GM19035 (cell line): Measurements from ENCODE around the gene SV2C.

Experiments used
- ATAC-seq: cut with Tn5 transposase; IDR thresholded peaks from one replicate; pipeline ENCODE4 v1.9.1; 2021; ENCODE audit not compliant: unreplicated experiment

Gene SV2C

DNA sequence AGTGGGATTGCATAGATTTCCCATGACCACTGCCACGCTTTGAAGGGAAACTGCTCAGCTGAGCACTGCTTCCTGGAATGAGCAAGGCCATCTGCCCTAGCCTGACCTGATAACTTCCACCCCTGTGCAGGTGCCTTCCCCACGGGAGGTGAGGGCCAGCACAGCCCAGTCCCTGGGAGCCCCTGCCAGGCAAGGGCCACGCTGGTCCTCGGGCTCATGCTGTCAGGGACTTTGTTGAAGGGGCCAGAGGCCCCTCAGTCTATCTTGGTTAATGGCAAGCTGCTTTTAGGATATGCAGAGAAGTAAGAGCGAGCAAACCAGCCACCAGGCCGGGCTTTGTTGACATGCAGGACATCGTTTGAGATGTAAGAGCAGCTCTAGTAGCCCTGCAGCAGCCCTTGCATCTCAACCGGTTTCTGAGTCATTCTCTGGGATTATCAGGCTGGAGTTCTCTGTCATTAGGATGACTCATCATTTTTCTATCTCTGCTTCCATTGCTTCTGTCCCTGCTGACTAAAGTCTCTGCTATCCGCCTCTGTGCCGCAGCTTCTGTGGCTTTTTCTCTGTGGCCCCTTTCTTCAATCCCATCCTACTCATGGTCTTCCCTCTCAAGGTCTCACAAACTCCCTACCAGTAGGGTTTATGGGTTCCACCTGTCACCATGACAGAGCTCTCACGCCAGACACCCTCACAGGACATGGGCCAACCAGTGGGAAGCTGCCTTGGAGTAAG is 289.3 kb downstream of the SV2C start:
- ATAC-seq = no peak

DNA sequence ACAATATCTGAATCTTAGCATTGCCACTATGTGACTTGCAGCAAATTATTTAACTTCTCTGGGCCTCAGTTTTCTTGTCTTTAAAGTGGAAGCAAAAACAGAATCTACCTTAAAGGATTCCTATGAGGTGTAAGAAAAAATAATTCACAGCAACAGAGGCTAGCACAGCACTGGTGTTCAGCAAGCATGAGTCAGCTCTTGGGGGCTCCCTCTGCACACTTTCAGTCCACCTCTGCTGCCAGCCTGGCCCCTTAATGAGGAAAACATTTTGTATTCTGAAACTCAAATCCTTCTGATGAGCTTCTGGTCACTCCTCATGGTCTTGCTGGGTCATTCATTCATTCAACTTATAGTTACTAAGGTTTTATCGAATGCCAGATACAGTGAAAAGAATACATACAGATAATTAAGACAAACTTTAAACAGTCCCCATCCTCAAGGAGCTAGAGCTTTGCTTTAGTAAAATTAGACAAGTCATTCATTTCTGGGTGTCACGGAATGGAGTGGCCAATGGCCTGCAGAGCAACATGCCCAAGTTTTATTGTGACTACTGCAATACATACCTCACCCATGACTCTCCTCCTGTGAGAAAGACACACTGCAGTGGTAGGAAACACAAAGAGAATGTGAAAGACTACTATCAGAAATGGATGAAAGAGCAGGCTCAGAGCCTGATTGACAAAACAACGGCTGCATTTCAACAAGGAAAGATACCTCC is 293.1 kb downstream of the SV2C start:
- ATAC-seq = no peak

DNA sequence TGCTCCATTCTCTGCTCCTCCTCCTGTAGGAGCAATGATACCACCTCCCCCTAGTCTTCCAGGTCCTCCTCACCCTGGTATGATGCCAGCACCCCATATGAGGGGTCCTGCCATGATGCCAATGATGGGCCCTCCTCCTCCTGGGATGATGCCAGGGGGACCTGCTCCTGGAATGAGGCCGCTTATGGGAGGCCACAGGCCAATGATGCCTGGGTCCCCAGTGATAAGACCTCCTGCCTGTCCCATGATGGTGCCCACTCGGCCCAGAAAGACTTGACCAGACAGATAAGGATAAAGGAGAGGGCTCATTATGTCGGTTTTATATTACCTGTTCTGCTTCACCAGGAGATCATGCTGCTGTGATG is 293.7 kb downstream of the SV2C start:
- ATAC-seq = no peak

DNA sequence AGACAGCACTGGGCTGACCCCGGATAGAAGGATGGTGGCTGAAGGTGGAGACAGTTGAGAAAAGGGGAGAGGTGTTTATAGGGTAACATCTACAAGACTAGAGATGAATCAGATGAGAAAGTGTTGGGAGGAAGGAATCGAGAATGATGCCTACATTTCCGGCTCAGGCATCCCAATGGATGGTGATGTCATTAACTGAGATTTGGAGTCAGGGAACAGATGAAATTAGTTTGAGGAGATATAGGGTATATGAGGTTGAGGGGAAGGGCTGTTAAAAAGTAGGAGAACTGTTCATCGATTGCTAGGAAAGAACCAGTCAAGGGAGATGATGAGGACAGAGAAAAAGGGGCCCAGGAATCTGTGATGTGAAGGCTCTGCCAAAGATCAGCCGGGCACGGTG is 295.2 kb downstream of the SV2C start:
- no peak for ATAC-seq

DNA sequence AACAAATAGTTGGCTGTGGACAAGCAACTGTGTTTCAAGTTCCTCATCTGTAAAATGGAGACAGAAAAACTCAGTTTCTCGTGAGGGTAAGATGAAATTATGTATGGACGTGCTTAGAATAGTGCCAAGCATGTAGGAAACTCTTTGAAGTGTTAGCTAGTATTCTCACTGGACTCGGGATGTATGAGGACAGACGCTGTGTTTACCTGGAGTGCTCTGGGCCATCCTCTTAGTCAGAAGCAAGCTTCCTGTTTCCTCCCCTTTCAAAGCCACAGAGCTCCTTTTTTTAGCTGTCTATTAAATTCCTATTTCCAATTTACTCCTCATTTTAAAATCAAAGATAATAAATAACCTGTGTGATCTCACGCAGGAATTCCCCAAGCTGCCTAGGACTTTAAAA is 296.1 kb downstream of the SV2C start:
- no peak for ATAC-seq

DNA sequence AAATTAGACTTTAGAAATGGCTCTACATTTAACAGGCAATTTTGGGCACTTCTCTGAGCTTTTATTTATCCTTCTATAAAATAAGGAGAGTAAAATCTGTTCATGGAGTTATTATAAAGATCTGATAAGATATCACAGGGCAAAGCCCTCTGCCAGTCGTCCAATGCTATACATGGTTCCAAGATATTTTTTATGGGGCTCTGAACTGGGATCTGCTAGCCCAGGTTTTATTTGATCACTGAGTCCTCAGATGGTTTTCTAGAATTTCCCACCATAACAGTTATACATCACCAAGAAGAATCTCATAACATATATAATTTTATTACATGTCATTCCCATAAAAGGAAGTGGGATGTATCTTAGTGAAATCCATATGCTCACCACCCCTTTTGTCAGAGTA is 296.7 kb downstream of the SV2C start:
- ATAC-seq = no peak

DNA sequence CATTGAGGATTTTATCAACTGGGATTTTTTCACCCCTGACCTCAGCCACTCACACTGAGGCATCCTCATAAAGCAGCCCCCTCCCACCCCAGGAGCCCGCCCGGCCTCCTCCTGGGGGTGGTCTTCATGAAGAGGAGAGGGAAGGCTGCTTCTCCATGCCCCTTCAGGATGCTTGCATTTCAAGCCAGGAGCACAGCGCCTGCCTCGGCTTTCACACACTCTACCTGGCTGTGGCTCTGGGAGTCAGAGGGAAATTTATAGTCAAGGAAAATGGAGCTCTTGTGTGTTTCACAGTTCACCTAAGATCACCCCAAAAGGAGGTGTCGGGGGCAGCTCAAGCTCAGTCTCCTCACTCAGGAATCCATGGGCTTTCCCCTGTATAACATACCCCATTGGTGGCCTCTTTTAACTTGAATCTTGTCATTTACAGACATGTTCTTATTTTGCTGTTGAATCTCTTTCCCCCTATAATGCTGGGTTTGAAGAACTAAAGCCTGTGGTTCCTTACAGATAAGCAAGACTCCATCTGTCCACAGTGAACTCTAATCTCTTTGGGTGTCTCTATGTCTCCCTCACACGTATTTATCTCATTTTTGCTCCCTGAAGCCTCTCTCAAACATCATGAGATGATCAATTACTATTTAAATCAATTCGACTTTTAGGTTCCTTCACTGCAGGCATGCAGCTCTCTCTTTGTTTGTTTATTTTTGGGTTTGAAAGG is 297.3 kb downstream of the SV2C start:
- ATAC-seq = no peak

DNA sequence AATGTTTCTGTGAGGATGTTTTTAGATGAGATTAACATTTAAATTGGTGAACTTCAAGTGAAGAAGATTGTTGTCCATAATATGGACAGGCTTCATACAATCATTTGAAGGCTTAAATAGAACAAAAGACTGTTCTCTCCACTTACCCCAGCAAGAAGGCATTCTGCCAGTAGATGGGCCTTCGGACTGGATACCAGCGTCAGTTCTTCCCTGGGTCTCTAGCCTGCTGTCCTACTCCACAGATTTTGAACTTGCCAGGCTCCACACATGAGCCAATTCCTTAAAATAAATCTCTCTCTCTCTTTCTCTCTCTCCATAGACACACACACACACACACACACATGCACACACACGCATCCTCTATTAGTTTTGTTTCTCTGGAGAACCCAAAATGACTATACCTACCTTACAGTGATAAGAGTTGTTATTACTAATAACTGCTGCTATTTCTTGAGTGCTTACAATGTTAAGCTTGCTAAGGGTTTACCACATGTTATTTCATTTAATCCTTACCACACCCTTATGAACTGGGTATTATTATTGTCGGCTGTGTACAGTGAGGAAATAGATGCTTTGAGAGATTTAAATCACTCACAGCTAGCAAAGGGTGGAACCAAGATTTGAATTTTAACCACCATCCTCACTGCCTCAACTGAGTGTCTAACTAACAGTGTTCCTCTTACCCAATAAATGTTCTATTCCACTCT is 300.1 kb downstream of the SV2C start:
- ATAC-seq = no peak

DNA sequence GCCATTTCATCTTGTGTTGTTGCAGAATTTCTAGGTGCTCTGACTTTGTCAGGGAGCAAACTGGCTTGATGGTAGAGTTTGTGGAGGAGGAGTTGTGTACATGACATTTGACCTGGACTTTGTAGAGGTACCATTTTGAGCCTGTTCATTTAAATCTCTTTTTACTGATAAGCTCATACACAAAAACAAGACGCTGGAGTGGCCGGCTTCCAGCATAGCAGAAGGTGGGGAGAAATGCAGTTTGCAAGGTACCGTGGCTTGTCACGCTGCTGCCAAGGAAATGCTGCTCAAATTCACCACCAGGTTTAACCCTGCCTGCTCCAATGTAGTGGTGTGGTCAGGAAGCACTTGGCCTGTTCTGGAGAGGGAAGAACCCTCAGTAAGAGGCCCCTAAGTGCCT is 301.0 kb downstream of the SV2C start:
- no peak for ATAC-seq

DNA sequence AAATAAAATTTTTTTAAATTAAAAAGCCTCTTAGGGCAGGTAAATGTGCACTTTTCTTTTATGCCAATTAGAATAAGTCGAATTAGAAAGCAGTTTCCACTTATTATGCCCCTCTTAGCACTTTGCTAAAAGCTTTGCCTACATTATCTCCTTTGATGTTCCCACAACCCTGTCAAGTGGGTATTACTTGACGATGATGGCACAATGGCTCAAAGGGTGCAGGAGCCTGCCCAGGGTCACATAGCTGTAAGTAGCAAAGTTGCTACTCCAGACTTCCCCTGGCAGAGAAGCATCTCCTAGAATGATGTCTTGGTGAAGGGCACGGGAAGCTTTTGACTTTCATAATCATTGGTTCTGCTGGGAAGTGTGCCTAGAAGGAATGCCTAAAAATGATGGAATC is 301.5 kb downstream of the SV2C start:
- no peak for ATAC-seq

DNA sequence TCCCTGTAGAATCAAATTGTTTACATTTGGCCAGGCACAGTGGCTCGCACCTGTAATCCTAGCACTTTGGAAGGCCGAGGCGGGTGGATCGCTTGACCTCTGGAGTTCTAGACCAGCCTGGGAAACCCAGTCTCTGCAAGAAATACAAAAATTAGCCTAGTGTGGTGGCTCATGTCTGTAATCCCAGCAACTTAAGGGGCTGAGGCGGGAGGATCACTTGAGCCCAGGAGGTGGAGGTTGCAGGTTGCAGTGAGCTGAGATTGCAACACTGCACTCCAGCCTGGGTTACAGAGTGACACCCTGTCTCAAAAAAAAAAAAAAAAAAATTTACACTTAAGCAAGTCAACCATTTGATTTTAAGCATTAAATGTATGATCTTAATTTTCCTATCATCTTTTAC is 302.4 kb downstream of the SV2C start:
- no peak for ATAC-seq

DNA sequence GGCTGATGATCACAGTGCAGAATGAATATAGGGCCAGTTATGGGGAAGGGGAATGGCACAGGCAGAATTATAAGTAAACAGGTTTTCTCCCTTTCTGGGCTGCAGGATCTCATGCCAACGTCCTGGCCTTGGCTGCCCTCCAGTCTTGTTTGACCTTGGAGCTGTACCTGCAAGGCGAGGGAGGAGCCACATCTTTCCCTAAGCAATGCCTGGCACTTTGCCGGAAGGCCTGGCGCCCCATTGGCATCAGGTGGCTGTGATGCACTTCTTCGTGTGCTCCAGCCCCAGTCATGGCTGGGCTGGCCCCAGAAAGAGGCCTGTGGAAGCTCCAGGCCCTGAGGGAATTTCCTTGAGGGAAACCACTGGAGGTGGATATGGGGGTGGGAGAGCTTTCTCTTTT is 303.2 kb downstream of the SV2C start:
- ATAC-seq = no peak

DNA sequence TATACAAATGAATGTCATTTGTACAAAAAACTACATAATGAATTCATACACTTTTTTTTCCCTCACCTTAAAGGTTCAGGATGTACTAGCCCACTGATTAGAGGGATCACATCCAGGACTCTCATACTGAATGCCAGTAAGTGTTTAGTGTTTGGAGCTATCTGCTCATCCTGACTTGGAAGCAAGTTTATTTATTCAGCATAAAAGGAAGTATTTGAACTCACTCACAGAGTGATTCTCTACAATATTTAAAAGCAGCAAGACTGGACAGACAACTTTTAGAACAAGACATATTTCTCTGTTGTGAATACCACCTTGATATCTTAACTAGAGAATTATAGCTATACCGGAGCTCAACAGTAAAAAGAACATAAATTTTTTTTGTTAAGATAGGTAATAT is 305.1 kb downstream of the SV2C start:
- ATAC-seq = no peak

DNA sequence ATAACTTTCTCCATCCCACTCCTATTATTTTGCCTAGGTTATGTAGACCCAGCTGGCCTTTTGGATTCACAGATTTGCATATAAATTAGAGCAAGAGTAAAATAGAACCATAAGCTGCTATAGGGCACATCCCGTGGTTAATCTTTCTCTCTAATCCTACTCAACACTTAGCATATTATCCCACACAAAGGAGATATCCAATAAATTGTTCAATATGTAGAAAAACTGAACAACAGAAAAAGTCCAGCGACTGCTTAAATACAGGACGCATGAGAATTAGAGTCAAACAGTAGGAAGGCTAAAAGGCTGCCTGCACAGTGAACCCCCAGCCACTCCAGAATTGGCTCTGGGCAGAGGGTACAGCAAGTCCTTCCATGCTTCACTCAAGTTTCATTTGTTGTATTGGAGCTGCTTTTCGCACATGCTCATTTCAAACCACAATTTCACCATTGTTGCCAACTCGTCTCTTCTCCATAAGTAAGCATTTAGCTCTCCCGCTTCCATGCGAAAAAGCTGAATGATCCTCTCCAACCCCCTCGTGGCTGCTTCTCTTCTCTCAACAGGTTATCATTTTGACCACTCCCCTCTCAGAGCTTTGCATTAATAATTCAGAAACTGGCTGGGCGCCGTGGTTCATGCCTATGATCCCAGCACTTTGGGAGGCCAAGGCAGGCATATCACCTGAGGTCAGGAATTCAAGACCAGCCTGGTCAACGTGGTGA is 305.8 kb downstream of the SV2C start:
- ATAC-seq = no peak

DNA sequence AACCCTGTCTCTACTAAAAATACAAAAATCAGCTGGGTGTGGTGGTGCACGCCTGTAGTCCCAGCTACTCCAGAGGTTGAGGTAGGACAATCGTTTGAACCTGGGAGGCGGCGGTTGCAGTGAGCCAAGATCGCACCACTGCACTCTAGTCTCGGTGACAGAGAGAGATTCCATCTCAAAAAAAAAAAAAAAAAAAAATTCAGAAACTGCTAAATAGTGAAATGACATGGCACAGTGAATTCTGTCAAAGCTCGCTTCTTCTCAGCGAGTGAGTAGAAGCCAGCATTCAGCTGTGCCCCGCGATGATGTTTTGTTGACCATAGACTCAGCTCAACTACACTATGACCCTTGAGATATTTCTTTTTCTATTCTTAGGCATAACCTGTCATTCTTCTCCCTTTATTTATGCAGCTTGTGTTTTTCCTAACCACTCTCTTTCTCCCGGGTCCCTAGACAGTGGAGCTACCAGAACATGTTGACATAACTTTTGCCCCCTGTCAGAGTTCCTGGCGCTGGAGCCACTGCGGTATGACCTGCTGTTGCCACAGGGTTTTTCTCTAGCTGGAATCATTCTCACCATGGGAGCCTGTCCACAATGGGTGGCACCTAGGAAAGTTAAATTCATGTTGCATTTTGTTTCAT is 306.5 kb downstream of the SV2C start:
- ATAC-seq = no peak

DNA sequence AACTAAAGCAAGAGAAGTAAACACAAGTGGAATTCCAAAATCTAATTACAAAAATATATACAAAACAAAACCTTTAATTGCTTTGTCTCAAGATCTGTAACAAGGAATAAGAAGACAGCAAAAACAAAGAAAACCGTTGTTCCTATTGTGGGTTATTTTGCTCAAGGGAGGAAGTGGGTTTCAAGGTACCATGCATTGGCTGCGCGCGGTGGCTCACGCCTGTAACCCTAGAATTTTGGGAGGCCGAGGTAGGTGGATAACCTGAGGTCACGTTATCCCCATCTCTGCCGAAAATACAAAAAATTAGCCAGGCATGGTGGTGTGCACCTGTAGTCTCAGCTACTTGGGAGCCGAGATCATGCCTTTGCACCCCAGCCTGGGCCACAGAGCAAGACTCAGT is 307.8 kb downstream of the SV2C start:
- no peak for ATAC-seq

DNA sequence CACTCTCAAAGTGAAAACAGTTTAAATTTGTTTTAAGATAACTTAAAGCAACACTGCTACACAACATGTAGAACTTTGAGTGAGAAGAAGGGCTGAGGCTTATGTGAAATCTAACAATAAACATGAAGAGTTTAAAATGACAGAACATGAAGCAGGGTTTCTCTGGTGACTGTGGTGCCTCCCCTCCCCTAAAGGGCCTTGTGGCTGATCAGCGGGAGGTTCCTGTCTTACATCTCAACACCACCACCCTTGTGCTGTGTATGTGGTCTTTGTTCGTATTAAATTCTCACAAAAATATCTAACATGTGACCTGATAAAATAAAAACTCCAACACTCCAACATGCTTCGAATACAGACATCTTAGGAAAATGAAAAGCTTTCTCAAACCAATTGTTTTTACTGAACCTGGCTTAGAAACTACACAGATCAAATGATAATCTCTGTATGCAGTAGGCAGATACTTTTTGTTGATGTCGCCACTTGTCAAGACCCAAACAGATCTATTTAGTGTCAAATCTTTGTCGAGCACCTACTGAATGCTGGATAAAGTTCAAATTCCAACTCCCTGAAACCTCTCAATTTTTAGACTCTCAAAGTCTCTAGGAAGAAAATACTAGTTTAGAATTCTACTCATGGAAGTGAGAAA is 310.0 kb downstream of the SV2C start:
- no peak for ATAC-seq

DNA sequence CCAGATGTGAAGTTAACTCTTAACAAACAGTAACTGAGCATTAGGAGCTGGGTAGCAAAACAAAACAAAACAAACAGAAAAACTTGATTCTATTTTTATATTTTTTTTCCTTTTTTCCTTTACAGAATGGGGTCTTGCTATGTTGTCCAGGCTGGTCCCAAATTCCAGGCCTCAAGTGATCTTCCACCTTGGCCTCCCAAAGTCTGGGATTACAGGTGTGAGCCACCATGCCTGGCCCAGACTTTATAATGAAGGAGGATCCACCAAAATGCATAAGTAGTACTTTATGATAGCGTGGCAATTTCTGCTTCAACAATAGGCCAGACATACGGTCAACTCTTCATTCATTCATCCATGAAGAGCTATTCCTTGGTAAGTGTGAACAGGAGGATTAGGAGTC is 314.0 kb downstream of the SV2C start:
- ATAC-seq = no peak

DNA sequence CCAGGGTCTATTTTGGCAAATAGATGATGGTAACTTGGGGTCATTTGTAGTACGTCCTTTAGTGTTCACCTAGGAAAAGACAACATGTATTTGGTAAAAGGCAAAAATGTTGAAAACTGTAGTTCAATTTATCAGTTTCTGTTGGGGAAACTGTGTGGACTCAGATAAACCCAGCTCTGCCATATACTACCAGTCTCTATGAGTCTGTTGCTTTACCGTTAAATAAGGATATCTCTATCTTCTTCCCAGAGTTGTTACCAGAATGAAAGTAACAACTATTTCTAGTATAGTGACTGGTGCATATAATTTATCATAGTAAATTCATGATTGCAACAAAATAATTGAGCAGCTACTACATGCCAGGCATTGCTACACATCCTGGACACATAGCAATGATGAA is 316.1 kb downstream of the SV2C start:
- no peak for ATAC-seq

DNA sequence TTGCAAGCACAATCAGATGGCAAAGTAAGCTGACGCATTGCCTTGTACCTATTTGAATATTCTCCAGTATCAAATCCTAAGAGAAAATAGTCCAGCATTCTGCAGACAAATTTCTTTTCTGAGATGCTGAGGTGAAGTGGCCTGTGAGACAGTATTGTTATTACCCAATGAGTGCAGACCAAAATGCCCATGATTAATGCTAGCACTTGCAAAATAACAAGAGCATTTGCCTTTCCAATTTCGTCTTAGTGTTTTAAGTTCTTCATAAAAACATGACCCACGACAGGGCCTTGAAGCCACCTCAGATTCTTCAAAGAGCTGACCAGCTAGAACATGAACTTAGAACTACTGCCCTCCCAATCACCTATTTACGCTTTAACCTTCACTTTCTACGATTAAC is 317.3 kb downstream of the SV2C start:
- no peak for ATAC-seq
